SHP77 (cell line): ENCODE results near the gene TUBGCP3.
"Not testable (repeated sequence)": the region's sequence is repeated elsewhere in the genome, so short reads cannot be mapped to it uniquely, and the experiment has no call there.

ENCODE experiments used
- DNase-seq, 2 experiments: peaks; one replicate each; lab custom pipeline; 2025; lab: John Stamatoyannopoulos, UW

Gene TUBGCP3

GRCh38 chr13:112530861-112531260, 57.1 kb downstream of the TUBGCP3 start:
- DNase-seq = no peak

- DNase-seq = no peak
Observed at GRCh38 chr13:112529216-112529615, 58.7 kb downstream of the TUBGCP3 start.

GRCh38 chr13:112526146-112526853, 61.7 kb downstream of the TUBGCP3 start:
- no peak for DNase-seq

DNA sequence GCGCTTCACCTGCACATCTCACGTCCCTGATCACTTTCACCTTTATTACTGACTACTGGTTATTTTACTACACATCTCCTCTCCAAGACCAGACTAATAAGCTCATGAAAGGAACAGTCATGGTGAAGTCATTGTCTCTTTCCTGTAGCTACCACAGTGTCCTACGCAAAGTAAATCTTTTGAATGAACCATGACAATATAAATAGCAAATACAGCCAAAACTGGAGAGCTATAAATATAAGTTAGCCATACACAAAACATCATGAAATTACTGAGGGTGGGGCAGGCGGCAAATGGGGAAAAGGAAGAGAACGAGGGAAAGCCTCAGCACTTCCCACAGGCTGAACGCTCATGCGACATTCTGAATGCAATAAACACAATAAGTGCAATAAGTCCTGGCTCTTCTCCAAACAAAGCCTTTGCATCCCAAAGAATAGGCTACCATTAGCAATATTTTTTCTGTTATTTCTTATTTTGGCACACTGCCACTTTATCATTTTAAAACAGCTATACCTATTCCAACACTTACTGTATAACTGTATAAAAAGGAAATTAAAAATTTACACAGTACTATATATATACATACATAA, 62.5 kb downstream of the TUBGCP3 start:
- no peak for DNase-seq

GRCh38 chr13:112522578-112522977, 65.4 kb downstream of the TUBGCP3 start:
- DNase-seq = no peak

GRCh38 chr13:112521073-112521685, 66.8 kb downstream of the TUBGCP3 start:
- no peak for DNase-seq

DNA sequence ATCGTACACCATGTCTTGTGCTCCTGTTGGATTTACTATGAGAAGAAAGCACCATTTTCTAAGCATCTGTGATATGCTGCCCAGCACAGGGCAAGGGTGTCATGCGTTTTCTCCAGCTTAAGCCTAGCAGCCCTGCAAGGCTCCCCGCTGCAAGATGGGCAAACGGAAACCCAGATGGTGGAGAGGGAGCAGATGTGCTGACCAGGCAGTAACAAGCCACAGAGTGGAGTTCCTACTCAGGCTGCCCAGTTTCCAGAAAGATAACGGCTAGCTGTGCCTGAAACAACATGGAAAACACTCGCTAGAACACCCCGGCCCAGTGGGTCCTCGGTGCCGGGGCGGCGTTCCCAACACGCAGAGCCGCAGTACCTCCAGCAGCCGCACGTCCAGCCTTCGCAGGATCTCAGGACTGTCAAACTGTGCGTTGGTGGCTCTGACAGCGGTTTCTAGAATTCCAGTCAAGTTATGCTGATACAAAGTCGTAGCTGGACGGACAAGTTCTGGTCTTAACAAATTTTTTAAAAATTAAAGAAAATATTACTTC, 68.4 kb downstream of the TUBGCP3 start:
- DNase-seq = no peak

DNA sequence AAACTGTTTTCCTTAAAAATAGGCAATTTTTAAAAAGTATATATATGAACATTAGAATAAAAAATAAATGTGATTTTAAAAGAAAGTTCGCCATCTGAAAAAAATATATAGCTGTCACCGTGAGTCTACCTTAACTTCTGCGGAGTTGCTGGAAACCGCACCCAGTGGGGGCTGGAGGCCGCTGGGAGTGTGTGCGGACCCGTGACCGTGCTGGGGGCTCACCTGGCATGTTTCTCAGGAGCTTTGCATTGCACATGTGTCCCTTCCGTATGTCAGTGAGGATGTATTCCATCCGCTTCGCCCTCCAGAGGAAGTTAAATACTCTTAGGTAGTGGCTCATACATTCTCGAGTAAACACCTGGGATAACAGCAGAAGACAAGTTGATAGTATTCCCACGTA, 71.7 kb downstream of the TUBGCP3 start:
- no peak for DNase-seq

GRCh38 chr13:112513761-112514160, 74.2 kb downstream of the TUBGCP3 start:
- no peak for DNase-seq

GRCh38 chr13:112510987-112511685, 76.8 kb downstream of the TUBGCP3 start:
- DNase-seq = no peak

DNA sequence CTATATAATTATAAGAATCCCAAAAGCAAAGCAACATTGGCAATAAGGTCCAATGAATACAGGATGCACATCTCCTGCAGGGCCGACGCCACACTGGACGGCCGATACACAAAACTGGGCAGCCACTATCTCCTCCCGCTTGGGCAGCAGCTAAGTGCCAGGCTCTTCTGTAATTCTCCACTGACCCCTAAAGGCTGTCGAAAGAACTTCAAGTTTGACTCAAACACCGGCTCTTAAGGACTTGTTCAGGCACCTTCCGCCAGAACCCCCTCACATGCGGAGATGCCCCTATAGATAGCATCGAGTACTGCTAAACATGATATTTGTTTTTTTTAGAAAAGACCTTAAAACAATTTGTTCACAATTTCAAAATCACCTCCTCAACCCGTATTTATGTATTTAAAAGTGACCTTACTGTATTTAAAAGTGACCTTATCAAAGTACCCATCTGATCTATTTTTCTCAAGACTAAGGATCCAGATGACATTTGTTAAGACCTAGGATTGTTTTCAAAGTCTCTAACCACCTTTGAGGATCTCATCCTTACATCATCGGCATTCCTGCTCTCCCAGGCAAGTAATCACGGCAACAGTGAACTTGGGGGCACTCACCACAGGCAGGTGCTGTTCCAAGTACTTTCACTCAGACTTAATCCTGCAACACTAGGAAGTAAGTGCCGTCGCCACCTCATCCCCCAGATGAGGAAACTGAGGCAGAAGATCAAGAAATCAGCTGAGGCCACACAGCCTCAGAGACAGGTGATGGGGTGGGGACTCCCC, 77.8 kb downstream of the TUBGCP3 start:
- peak; percentile 72 to 79 for DNase-seq

GRCh38 chr13:112509190-112509589, 78.8 kb downstream of the TUBGCP3 start:
- no peak for DNase-seq

- DNase-seq = no peak
Observed at GRCh38 chr13:112506046-112506445, 81.9 kb downstream of the TUBGCP3 start.

GRCh38 chr13:112496166-112496565, 91.8 kb downstream of the TUBGCP3 start:
- no peak for DNase-seq

GRCh38 chr13:112495465-112495864, 92.5 kb downstream of the TUBGCP3 start:
- no peak for DNase-seq

GRCh38 chr13:112489199-112489598, 98.8 kb downstream of the TUBGCP3 start:
- DNase-seq = no peak

- not testable (repeated sequence) for DNase-seq
Observed at GRCh38 chr13:112488343-112489050, 99.5 kb downstream of the TUBGCP3 start.

GRCh38 chr13:112487127-112487517, 100.8 kb downstream of the TUBGCP3 start:
- DNase-seq = no peak

DNA sequence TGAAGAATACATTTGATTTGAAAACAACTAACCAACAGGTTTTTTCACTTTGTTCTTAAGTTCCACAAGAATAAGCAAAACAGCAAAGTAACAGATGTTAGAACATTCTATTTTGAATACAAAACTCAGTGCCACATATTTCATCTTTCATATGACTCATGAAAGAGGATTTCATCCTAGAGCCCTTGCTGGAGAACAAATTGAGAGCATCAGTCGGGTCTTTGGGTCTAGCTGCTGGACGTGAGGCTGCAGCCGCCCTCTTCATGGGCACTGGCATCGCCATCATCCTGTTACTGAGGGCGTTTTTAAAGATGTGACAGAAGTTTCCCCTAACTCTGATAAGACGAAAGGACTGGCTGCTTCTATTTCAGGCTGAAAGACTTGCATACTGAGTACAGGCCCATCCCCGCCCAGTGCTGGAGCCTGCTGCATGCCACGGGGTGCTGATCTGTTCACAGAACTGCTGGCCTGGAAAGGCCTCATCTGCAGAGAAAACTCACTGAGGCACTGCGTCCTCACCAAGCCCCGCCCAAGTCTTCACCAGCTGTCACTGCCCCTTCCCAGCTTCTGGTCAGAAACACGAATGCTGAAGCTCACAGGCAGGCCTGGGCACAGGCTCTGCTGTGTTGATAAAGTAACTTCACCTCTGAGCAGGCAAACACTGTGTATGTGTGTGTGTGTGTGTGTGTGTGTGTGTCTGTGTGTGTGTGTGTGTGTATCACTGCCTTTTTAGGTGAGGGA, 101.4 kb downstream of the TUBGCP3 start:
- DNase-seq = no peak

DNA sequence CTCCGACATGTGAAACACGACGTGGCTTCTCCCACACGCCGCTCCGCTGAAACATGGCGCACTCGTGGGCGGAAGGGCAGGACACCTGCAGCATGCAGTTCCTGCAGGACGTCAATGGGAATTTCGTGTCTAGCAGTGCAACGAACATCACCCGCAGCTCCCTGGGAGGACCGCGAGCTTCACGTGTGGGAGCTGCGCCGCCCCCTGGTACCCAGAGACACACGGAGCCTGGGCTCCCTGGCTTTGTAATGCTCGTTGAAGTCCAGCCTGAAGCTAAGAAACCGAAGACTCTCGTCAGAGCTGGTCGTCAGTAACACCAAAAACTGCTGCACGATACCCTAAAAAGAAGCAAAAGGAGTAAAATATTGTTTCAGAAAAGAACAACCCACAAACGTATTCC, 102.1 kb downstream of the TUBGCP3 start:
- not testable (repeated sequence) for DNase-seq
